ENCODE measurements around the gene ELF4. TPM values are rescaled to one million over a fixed set of nuclear protein-coding genes. Genes with fewer than 3 reads are reported as not detected.

The ELF4 gene
- total and polyA plus RNA-seq, 12 donors = 2.7 to 16.7 (median 6.9) TPM

DNA sequence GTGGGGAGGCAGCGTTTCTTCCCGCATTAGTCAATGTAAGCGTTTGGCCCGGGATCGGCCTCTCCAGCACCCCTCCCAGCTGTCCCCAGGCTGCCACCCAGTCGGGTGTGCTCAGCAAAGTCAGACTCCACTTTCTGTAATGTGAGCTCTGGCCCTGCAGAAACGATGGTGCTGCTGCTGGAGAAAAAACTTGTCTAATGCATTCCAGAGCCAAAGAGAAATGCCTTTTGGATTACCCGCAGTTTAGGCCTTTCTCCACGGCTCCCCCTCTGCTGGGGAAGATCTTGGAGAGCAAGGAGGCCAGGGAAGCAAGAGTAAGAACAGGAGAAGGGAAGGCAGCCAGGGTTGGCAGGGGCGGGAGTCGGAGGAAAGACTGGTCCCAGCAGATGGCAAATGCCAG, 55.2 kb downstream of the ELF4 start:
- TF ChIP-seq POLR2A (IDR thresholded peaks at IDR 0.05) (no peak), CTCF (IDR thresholded peaks at IDR 0.05) (no peak)
- 62 to 81% (median 75%) methylated on average over 5 to 11 of the region's 11 CpGs for WGBS, 4 donors
- intact Hi-C loops (cut with DNase I) = loop anchor here in 1 of 2 donors (10.0 kb wide), 1 partner anchor 130 kb away; no protein-coding TSS in a partner anchor
- Histone ChIP-seq H3K9me3 (replicated peaks in 1 of 3) (no peaks in the 10 kb centered on the region), H3K27me3 (peaks cover 8% of the 10 kb centered on the region), H3K4me3 (no peak overlapping the region), H3K4me1 (replicated peaks in 1 of 2) (no peaks in the 10 kb centered on the region), H3K27ac (peak overlapping the region in 1 of 5 donors; percentile 16), H3K36me3 (replicated peaks in 1 of 2) (peaks cover 0 to 27% of the 10 kb centered on the region in 2 donors)
- no peak for DNase-seq

DNA sequence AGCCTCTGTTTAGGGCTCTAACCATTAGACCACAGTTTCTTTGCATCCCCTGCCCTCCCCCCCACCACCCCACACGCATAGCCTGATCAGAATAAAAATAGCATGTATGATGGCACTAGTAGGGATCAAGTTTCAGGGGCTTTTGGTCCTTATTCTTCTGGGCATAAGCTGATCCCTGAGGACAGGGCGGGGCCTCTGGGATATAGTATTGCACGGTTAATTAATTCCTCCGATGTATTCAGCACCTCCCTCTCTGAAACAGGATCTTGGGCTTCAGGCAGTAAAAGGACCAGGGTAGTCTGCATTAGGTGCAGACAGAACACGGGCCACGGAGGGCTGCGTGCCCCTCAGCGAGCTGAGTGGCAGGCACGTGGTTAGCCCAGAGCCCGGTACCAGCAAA, 57.1 kb downstream of the ELF4 start:
- intact Hi-C loops (cut with DNase I) = loop anchor here in 1 of 2 donors (10.0 kb wide), 1 partner anchor 128 kb away; no protein-coding TSS in a partner anchor
- Histone ChIP-seq H3K4me3 (no peak overlapping the region), H3K36me3 (replicated peaks in 1 of 2) (peaks cover 0 to 27% of the 10 kb centered on the region in 2 donors), H3K27ac (no peak overlapping the region), H3K27me3 (peaks cover 8% of the 10 kb centered on the region), H3K9me3 (replicated peaks in 1 of 3) (no peaks in the 10 kb centered on the region), H3K4me1 (replicated peaks in 1 of 2) (no peaks in the 10 kb centered on the region)
- no peak for TF ChIP-seq CTCF (IDR thresholded peaks at IDR 0.05)
- TF ChIP-seq POLR2A (IDR thresholded peaks at IDR 0.05) = no peak
- DNase-seq = no peak
- 74 to 91% (median 81%) methylated on average over 1 to 10 of the region's 10 CpGs for WGBS, 4 donors

GRCh38 chrX:130051176-130051845, 59.0 kb downstream of the ELF4 start:
- Histone ChIP-seq H3K36me3 (replicated peaks in 1 of 2) (peaks cover 0 to 35% of the 10 kb centered on the region in 2 donors), H3K9me3 (replicated peaks in 1 of 3) (no peaks in the 10 kb centered on the region), H3K27me3 (peaks cover 8% of the 10 kb centered on the region), H3K4me1 (replicated peaks in 1 of 2) (no peaks in the 10 kb centered on the region), H3K27ac (no peak overlapping the region), H3K4me3 (no peak overlapping the region)
- TF ChIP-seq CTCF (IDR thresholded peaks at IDR 0.05) (no peak), POLR2A (IDR thresholded peaks at IDR 0.05) (no peak)
- WGBS, 4 donors = 78 to 95% (median 85%) methylated on average over 8 to 12 of the region's 12 CpGs
- intact Hi-C loops (cut with DNase I) = loop anchor here in 1 of 2 donors (10.0 kb wide), 1 partner anchor 127 kb away; no protein-coding TSS in a partner anchor
- no peak for DNase-seq

GRCh38 chrX:130049821-130050220, 60.5 kb downstream of the ELF4 start:
- Histone ChIP-seq H3K4me1 (replicated peaks in 1 of 2) (no peaks in the 10 kb centered on the region), H3K27ac (no peak overlapping the region), H3K36me3 (replicated peaks in 1 of 2) (peaks cover 0 to 40% of the 10 kb centered on the region in 2 donors), H3K9me3 (replicated peaks in 1 of 3) (no peaks in the 10 kb centered on the region), H3K27me3 (peaks cover 8% of the 10 kb centered on the region), H3K4me3 (no peak overlapping the region)
- WGBS, 4 donors = 84 to 90% (median 86%) methylated on average over 5 to 8 of the region's 8 CpGs
- TF ChIP-seq POLR2A (IDR thresholded peaks at IDR 0.05) (no peak), CTCF (IDR thresholded peaks at IDR 0.05) (no peak)
- peak in 1 of 7 donors; percentile 23 for DNase-seq
- intact Hi-C loops (cut with DNase I) = loop anchor here in 1 of 2 donors (10.0 kb wide), 1 partner anchor 125 kb away; no protein-coding TSS in a partner anchor
